ENCODE measurements around the gene RAPGEFL1. TPM values are rescaled to one million over a fixed set of nuclear protein-coding genes. Genes with fewer than 3 reads are reported as not detected.

The RAPGEFL1 gene
- total and polyA plus RNA-seq, 12 donors, result 0.24 to 18.5 (median 4.0) TPM

DNA sequence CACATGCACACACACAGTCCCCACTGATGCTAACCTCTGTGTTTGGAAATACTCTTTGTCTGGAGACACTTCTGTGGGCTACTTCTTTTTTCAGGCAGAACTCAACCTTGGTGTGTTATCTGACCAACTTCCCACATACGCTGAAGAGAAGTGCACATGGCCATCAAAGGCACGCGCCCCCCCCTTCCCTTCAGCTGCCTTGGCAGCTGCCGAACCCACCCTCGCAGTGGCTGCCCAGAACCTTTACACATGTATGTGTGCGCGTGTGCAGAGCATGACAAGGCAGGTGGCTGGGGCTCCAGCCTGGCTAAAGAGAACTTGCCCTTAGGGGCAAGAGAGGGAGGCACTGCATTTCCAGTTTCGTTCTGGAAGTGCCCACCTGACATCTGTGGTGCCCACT is 3.9 kb downstream of the RAPGEFL1 start:
- Histone ChIP-seq H3K27ac (no peak overlapping the region), H3K4me3 (no peak overlapping the region), H3K36me3 (replicated peaks in 1 of 2) (no peaks in the 10 kb centered on the region), H3K4me1 (replicated peaks in 1 of 2) (peaks cover 12 to 24% of the 10 kb centered on the region in 2 donors), H3K9me3 (replicated peaks in 1 of 3) (no peaks in the 10 kb centered on the region), H3K27me3 (no peaks in the 10 kb centered on the region)
- no peak for TF ChIP-seq POLR2A (IDR thresholded peaks at IDR 0.05)
- TF ChIP-seq, protein P1, sequence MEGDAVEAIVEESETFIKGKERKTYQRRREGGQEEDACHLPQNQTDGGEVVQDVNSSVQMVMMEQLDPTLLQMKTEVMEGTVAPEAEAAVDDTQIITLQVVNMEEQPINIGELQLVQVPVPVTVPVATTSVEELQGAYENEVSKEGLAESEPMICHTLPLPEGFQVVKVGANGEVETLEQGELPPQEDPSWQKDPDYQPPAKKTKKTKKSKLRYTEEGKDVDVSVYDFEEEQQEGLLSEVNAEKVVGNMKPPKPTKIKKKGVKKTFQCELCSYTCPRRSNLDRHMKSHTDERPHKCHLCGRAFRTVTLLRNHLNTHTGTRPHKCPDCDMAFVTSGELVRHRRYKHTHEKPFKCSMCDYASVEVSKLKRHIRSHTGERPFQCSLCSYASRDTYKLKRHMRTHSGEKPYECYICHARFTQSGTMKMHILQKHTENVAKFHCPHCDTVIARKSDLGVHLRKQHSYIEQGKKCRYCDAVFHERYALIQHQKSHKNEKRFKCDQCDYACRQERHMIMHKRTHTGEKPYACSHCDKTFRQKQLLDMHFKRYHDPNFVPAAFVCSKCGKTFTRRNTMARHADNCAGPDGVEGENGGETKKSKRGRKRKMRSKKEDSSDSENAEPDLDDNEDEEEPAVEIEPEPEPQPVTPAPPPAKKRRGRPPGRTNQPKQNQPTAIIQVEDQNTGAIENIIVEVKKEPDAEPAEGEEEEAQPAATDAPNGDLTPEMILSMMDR (IDR thresholded peaks at IDR 0.05), result no peak
- no peak for DNase-seq
- intact Hi-C loops (cut with DNase I), result no loop called here
- 53 to 67% (median 60%) methylated on average over 7 to 8 of the region's 8 CpGs for WGBS, 4 donors

- no peak overlapping the region for H3K4me3 ChIP-seq
Measured at GRCh38 chr17:40182606-40183005, 5.3 kb downstream of the RAPGEFL1 start.

GRCh38 chr17:40187238-40187637 is 10.0 kb downstream of the RAPGEFL1 start:
- H3K4me1 ChIP-seq (replicated peaks in 1 of 2), result peaks cover 4 to 13% of the 10 kb centered on the region in 2 donors
- intact Hi-C loops (cut with DNase I), result no loop called here
- 89 to 91% (median 90%) methylated on average over 3 of the region's 3 CpGs for WGBS, 4 donors
- H3K9me3 ChIP-seq (replicated peaks in 1 of 3), result no peaks in the 10 kb centered on the region
- H3K36me3 ChIP-seq (replicated peaks in 1 of 2), result no peaks in the 10 kb centered on the region
- H3K27me3 ChIP-seq, result no peaks in the 10 kb centered on the region
- no peak for TF ChIP-seq POLR2A (IDR thresholded peaks at IDR 0.05)
- TF ChIP-seq, protein P1 (IDR thresholded peaks at IDR 0.05), result no peak
- H3K27ac ChIP-seq, result no peak overlapping the region
- no peak for DNase-seq
- H3K4me3 ChIP-seq, result no peak overlapping the region

More at GRCh38 chr17:40182606-40183005, 5.3 kb downstream of the RAPGEFL1 start:
- DNase-seq, result no peak
- Histone ChIP-seq H3K36me3 (replicated peaks in 1 of 2) (no peaks in the 10 kb centered on the region), H3K4me1 (replicated peaks in 1 of 2) (peaks cover 7 to 17% of the 10 kb centered on the region in 2 donors), H3K9me3 (replicated peaks in 1 of 3) (no peaks in the 10 kb centered on the region), H3K27me3 (no peaks in the 10 kb centered on the region), H3K27ac (no peak overlapping the region)
- WGBS, 4 donors, result 85 to 98% (median 91%) methylated on average over 6 of the region's 6 CpGs
- TF ChIP-seq, protein P1 (IDR thresholded peaks at IDR 0.05), result no peak
- TF ChIP-seq POLR2A (IDR thresholded peaks at IDR 0.05), result no peak
- intact Hi-C loops (cut with DNase I), result no loop called here

DNA sequence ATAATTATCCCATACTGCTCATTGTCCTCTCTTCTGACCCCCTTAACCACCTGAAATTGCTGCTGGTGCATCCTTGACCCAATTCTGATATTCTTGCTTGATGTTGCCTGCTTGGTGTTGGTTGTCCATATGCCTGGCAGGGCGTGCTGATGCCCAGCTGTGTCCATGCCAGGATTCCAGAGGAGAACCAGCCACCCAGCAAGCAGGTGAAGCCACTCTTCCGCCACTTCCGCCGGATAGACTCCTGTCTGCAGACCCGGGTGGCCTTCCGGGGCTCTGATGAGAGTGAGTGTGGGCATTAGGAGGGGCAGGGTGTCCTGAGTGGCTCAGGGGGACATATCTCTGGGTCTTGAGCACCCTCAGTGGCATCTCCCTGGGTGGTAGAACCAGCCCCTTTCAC is 11.4 kb downstream of the RAPGEFL1 start:
- Histone ChIP-seq H3K36me3 (replicated peaks in 1 of 2) (no peaks in the 10 kb centered on the region), H3K9me3 (replicated peaks in 1 of 3) (no peaks in the 10 kb centered on the region), H3K27me3 (no peaks in the 10 kb centered on the region), H3K4me3 (no peak overlapping the region), H3K27ac (no peak overlapping the region), H3K4me1 (replicated peaks in 1 of 2) (peaks cover 4 to 13% of the 10 kb centered on the region in 2 donors)
- TF ChIP-seq, protein P1 (IDR thresholded peaks at IDR 0.05), result no peak
- no peak for TF ChIP-seq POLR2A (IDR thresholded peaks at IDR 0.05)
- intact Hi-C loops (cut with DNase I), result no loop called here
- DNase-seq, result no peak
- 92 to 97% (median 94%) methylated on average over 5 to 6 of the region's 6 CpGs for WGBS, 4 donors

Data from adrenal gland (tissue), 12 donors.